ENCODE measurements around the gene LINGO1.

Gene LINGO1

GRCh38 chr15:77629070-77630030, 3.4 kb downstream of the LINGO1 start:
- in situ Hi-C loops (cut with HindIII; ENCODE audit: low sequenced_read_pairs) = no loop called here
- no peak for DNase-seq (ENCODE audit: low read depth, low spot score)
- H3K4me3 ChIP-seq (ENCODE audit: low read depth, low read length) = no peak overlapping the region
- TF ChIP-seq CTCF (IDR thresholded peaks at IDR 0.05; ENCODE audit: low read depth, low read length) = no peak

GRCh38 chr15:77628010-77628409, 4.7 kb downstream of the LINGO1 start:
- in situ Hi-C loops (cut with HindIII; ENCODE audit: low sequenced_read_pairs) = no loop called here

GRCh38 chr15:77627581-77627980, 5.1 kb downstream of the LINGO1 start:
- H3K4me3 ChIP-seq (ENCODE audit: low read depth, low read length) = no peak overlapping the region
- in situ Hi-C loops (cut with HindIII; ENCODE audit: low sequenced_read_pairs) = no loop called here
- no peak for DNase-seq (ENCODE audit: low read depth, low spot score)
- no peak for TF ChIP-seq CTCF (IDR thresholded peaks at IDR 0.05; ENCODE audit: low read depth, low read length)

More at GRCh38 chr15:77628010-77628409, 4.7 kb downstream of the LINGO1 start:
- no peak overlapping the region for H3K4me3 ChIP-seq (ENCODE audit: low read depth, low read length)
- DNase-seq (ENCODE audit: low read depth, low spot score) = no peak
- no peak for TF ChIP-seq CTCF (IDR thresholded peaks at IDR 0.05; ENCODE audit: low read depth, low read length)

- no peak overlapping the region for H3K4me3 ChIP-seq (ENCODE audit: low read depth, low read length)
- DNase-seq (ENCODE audit: low read depth, low spot score) = no peak
- in situ Hi-C loops (cut with HindIII; ENCODE audit: low sequenced_read_pairs) = no loop called here
- no peak for TF ChIP-seq CTCF (IDR thresholded peaks at IDR 0.05; ENCODE audit: low read depth, low read length)
Observed at GRCh38 chr15:77627067-77627466, 5.6 kb downstream of the LINGO1 start.

GRCh38 chr15:77626002-77626401, 6.7 kb downstream of the LINGO1 start:
- no peak overlapping the region for H3K4me3 ChIP-seq (ENCODE audit: low read depth, low read length)
- in situ Hi-C loops (cut with HindIII; ENCODE audit: low sequenced_read_pairs) = no loop called here
- DNase-seq (ENCODE audit: low read depth, low spot score) = no peak
- no peak for TF ChIP-seq CTCF (IDR thresholded peaks at IDR 0.05; ENCODE audit: low read depth, low read length)

GRCh38 chr15:77625376-77625775, 7.3 kb downstream of the LINGO1 start:
- no peak for TF ChIP-seq CTCF (IDR thresholded peaks at IDR 0.05; ENCODE audit: low read depth, low read length)
- no peak for DNase-seq (ENCODE audit: low read depth, low spot score)
- in situ Hi-C loops (cut with HindIII; ENCODE audit: low sequenced_read_pairs) = no loop called here
- H3K4me3 ChIP-seq (ENCODE audit: low read depth, low read length) = no peak overlapping the region
